ENCODE measurements around the gene KCNH1.

GRCh38 chr1:211092955-211093354, 41.0 kb downstream of the KCNH1 start:
- TF ChIP-seq CTCF (IDR thresholded peaks at IDR 0.05 in 8 of 11, conservative IDR thresholded peaks at IDR 0.05 in 3 of 11) (no peak), POLR2A (IDR thresholded peaks at IDR 0.05) (no peak)
